Heart left ventricle (tissue), 16 donors: ENCODE results near the gene C12orf60. TPM values are rescaled to one million over a fixed set of nuclear protein-coding genes. Genes with fewer than 3 reads are reported as not detected.

Experiments
- ATAC-seq, 4 donors: fragments of 200-7000 bp; cut with Tn5 transposase; one replicate each; pipeline ENCODE4 v1.9.1; 2020 to 2022; ENCODE audit warnings: moderate library complexity in 4 of 4, mild to moderate bottlenecking in 3 of 4, moderate number of reproducible peaks in 1 of 4
- DNase-seq, 5 donors: peaks; one replicate each; pipeline ENCODE4 v3.0.0-alpha.2; 2020
- H3K27ac ChIP-seq, 12 donors: fragments of 200-600 bp; sonication (generic) in 4 of 12; one replicate each; pipeline versions ENCODE4 v1.5.0 to v1.8.0; 2016 to 2022; ENCODE audit warnings: mild to moderate bottlenecking in 2 of 12
- H3K27me3 ChIP-seq, 9 donors: fragments of 200-600 bp; sonication (generic) in 2 of 9; one replicate each; pipeline versions ENCODE4 v1.5.1 to v1.8.0; 2016 to 2022; ENCODE audit warnings: mild to moderate bottlenecking in 3 of 9
- H3K36me3 ChIP-seq, 9 donors: fragments of 200-600 bp; sonication (generic) in 2 of 9; one replicate each; pipeline versions ENCODE4 v1.5.0 to v1.8.0; 2018 to 2022; ENCODE audit warnings: mild to moderate bottlenecking in 2 of 9
- H3K4me1 ChIP-seq, 12 donors: fragments of 200-600 bp; sonication (generic) in 4 of 12; one replicate each; pipeline versions ENCODE4 v1.5.0 to v1.8.0; 2016 to 2022; ENCODE audit warnings: mild to moderate bottlenecking in 3 of 12
- H3K4me3 ChIP-seq, 12 donors: fragments of 200-600 bp; sonication (generic) in 4 of 12; one replicate each; pipeline versions ENCODE4 v1.5.0 to v1.8.0; 2017 to 2022; ENCODE audit warnings: mild to moderate bottlenecking in 9 of 12, moderate library complexity in 4 of 12
- H3K9me3 ChIP-seq, 12 donors: fragments of 200-600 bp; sonication (generic) in 4 of 12; one replicate each; pipeline versions ENCODE4 v1.5.0 to v1.8.0; 2016 to 2022; ENCODE audit warnings: mild to moderate bottlenecking in 1 of 12
- CTCF ChIP-seq, 12 donors: fragments of 200-600 bp; sonication (generic) in 4 of 12; IDR thresholded peaks; one replicate each; pipeline versions ENCODE4 v1.5.0 to v1.8.0; 2018 to 2022; ENCODE audit warnings: antibody characterized with exemption in 12 of 12, mild to moderate bottlenecking in 5 of 12
- POLR2A ChIP-seq, 2 donors: fragments of 450-650 bp; IDR thresholded peaks; one replicate each; pipeline ENCODE4 v1.6.1; 2017; ENCODE audit warnings: antibody characterized with exemption in 2 of 2, mild to moderate bottlenecking in 2 of 2, moderate library complexity in 2 of 2
- WGBS, 4 donors: extraction: QIAGEN DNeasy Blood & Tissue Kit in 2 of 4; methylation state at CpG; one replicate each; pipeline versions ENCODE4 v1.1.5 to v1.1.7; 2013 to 2018; 5-methylcytosine and 5-hydroxymethylcytosine counted together
- intact Hi-C, 10 donors: fragments of 100-400 bp; cut with DNase I; formaldehyde crosslinking; loops; one replicate each; pipeline versions ENCODE4 v1.11.1 to v1.14.2; 2022
- polyA plus RNA-seq, 2 donors: library from polyadenylated mRNA; stranded (reverse); fragments of 200-250 nt; gene quantifications; one replicate each; pipeline ENCODE4 v1.2.3, GENCODE V29; 2013
- total RNA-seq, 9 donors: library from RNA; depleted of rRNA in 2 of 9; stranded (reverse); fragments of >200 nt in 2 of 9; fragmentation: NEBNext Ultra II Directional in 3 of 9; extraction: Animal tissue kit (Norgen Biotek cat#: 25700) in 3 of 9; gene quantifications; one replicate each; pipeline versions ENCODE4 v1.1.0 to v1.2.4, GENCODE V29; 2016 to 2023
- donor health status: ischemic (EF 13 %, LVEDD 7.1; RV severe dilation, severe dysfunction).
- donor health status: healthy with polysubstance abuse.
- donor health status: DM: no; HTN: yes; CAD: no.
- donor health status: DM: no; HTN: no; CAD: no.
- donor health status: ischemic (EF 25% LVEDD 6.9; RV normal size, moderate dysfunction).
- donor health status: ischemic (EF 25% LVEDD 5.7; RV mildly dilated, moderate dysfunction).
- donor health status: healthy.
- donor health status: DM: yes; HTN: yes; CAD: no.
- donor health status: ischemic (EF 35%, LVEDD 5.7; RV mildly dilated, moderate dysfunction).
- donor health status: nonischemic (EF 11% LVEDD 7.7; RV severe dilation, severe dysfunction).
- donor health status: DM: yes; HTN: yes; CAD: no.
- donor health status: PGD.
- donor health status: ischemic (EF 29% LVEDD 5.4; RV normal size, mild dysfunction).
- donor health status: nonischemic (EF 23%, LVEDD 6.1; RV moderate dilation, normal function).

C12orf60 gene
- total and polyA plus RNA-seq, 11 donors = 2.0 to 5.3 (median 3.4) TPM

GRCh38 chr12:14845350-14845750 lies 41.9 kb downstream of the C12orf60 start:
- 12 to 16% (median 12%) methylated on average over 3 of the region's 3 CpGs for WGBS, 4 donors
- Histone ChIP-seq H3K27ac (peak overlapping the region in 10 of 12 donors; percentile 29 to 72 (median 46)), H3K27me3 (no peaks in the 10 kb centered on the region), H3K4me3 (no peak overlapping the region), H3K36me3 (no peaks in the 10 kb centered on the region), H3K4me1 (peaks cover 3 to 70% (median 50%) of the 10 kb centered on the region in 12 donors), H3K9me3 (no peaks in the 10 kb centered on the region)
- intact Hi-C loops = loop anchor here (1.0 to 10.0 kb wide), 12 partner anchors 41 to 429 kb away; partner anchors contain the start of genes RERG (in 7 of the 10) and MGP (in 3 of the 10)
- TF ChIP-seq POLR2A (IDR thresholded peaks at IDR 0.05) (no peak), CTCF (IDR thresholded peaks at IDR 0.05) (peak; percentile 62 to 85 (median 76))
- DNase-seq (peak in 2 of 5 donors; percentile 49 to 51), ATAC-seq (peak; percentile 28 to 51 (median 41))

- Histone ChIP-seq H3K27me3 (no peaks in the 10 kb centered on the region), H3K4me3 (no peak overlapping the region), H3K4me1 (peaks cover 3 to 62% (median 46%) of the 10 kb centered on the region in 12 donors), H3K36me3 (no peaks in the 10 kb centered on the region), H3K27ac (peak overlapping the region in 11 of 12 donors; percentile 29 to 72 (median 45)), H3K9me3 (no peaks in the 10 kb centered on the region)
- DNase-seq (no peak), ATAC-seq (peak in 3 of 4 donors; percentile 45 to 53 (median 48))
- WGBS, 4 donors = 29 to 41% (median 33%) methylated on average over 3 of the region's 3 CpGs
- TF ChIP-seq CTCF (IDR thresholded peaks at IDR 0.05) = peak in 2 of 12 donors; percentile 6 to 28
- no peak for TF ChIP-seq POLR2A (IDR thresholded peaks at IDR 0.05)
- intact Hi-C loops = loop anchor here in 9 of 10 donors (2.0 to 10.0 kb wide), 7 partner anchors 41 to 429 kb away; partner anchors contain the start of genes RERG (in 6 of the 9) and MGP (in 3 of the 9)
Measured at GRCh38 chr12:14846042-14846587, 42.6 kb downstream of the C12orf60 start.

- Histone ChIP-seq H3K4me1 (peaks cover 3 to 53% (median 40%) of the 10 kb centered on the region in 12 donors), H3K27ac (peak overlapping the region in 10 of 12 donors; percentile 29 to 72 (median 44)), H3K36me3 (no peaks in the 10 kb centered on the region), H3K27me3 (no peaks in the 10 kb centered on the region), H3K9me3 (no peaks in the 10 kb centered on the region), H3K4me3 (no peak overlapping the region)
- TF ChIP-seq POLR2A (IDR thresholded peaks at IDR 0.05) (no peak), CTCF (IDR thresholded peaks at IDR 0.05) (no peak)
- DNase-seq = no peak
- 56 to 73% (median 63%) methylated on average over 4 of the region's 4 CpGs for WGBS, 4 donors
- ATAC-seq = no peak
- intact Hi-C loops = loop anchor here in 9 of 10 donors (2.0 to 10.0 kb wide), 7 partner anchors 40 to 428 kb away; partner anchors contain the start of genes RERG (in 6 of the 9) and MGP (in 3 of the 9)
Measured at GRCh38 chr12:14846876-14847580, 43.6 kb downstream of the C12orf60 start.

GRCh38 chr12:14849661-14850060 lies 46.2 kb downstream of the C12orf60 start:
- WGBS, 4 donors = 64 to 80% (median 71%) methylated on average over 2 of the region's 2 CpGs
- no peak overlapping the region for H3K4me3 ChIP-seq
- H3K36me3 ChIP-seq = no peaks in the 10 kb centered on the region
- H3K27me3 ChIP-seq = no peaks in the 10 kb centered on the region
- intact Hi-C loops = loop anchor here in 8 of 10 donors (5.0 to 10.0 kb wide), 6 partner anchors 38 to 425 kb away; partner anchors contain the start of genes RERG (in 6 of the 8) and MGP (in 3 of the 8)
- DNase-seq (no peak), ATAC-seq (peak; percentile 76 to 91 (median 86))
- peaks cover 0 to 49% (median 30%) of the 10 kb centered on the region in 12 donors for H3K4me1 ChIP-seq
- no peaks in the 10 kb centered on the region for H3K9me3 ChIP-seq
- no peak for TF ChIP-seq CTCF (IDR thresholded peaks at IDR 0.05)
- no peak for TF ChIP-seq POLR2A (IDR thresholded peaks at IDR 0.05)
- H3K27ac ChIP-seq = peak overlapping the region in 7 of 12 donors; percentile 46 to 69 (median 62)
